Stimulated activated CD4-positive, alpha-beta T cell treated with anti-CD3 and anti-CD28 coated beads, Interleukin-12 subunit alpha, Interleukin-12 subunit beta, amount 100 ng/mL, for 24 hours (primary cell): Measurements from ENCODE around the gene FOXRED2.
A peak's percentile ranks its signal among the peaks of the same experiment; 100 is the strongest.
"Not testable (repeated sequence)": the region's sequence is repeated elsewhere in the genome, so short reads cannot be mapped to it uniquely, and the experiment has no call there.

Experiments used
- DNase-seq, 2 experiments: peaks; one replicate each; pipeline ENCODE4 v3.0.0-alpha.2; 2020; ENCODE audit warnings: low read depth in 2 of 2

FOXRED2 gene

GRCh38 chr22:36470162-36470993, 36.5 kb downstream of the FOXRED2 start:
- DNase-seq = peak; percentile 67 to 70

DNA sequence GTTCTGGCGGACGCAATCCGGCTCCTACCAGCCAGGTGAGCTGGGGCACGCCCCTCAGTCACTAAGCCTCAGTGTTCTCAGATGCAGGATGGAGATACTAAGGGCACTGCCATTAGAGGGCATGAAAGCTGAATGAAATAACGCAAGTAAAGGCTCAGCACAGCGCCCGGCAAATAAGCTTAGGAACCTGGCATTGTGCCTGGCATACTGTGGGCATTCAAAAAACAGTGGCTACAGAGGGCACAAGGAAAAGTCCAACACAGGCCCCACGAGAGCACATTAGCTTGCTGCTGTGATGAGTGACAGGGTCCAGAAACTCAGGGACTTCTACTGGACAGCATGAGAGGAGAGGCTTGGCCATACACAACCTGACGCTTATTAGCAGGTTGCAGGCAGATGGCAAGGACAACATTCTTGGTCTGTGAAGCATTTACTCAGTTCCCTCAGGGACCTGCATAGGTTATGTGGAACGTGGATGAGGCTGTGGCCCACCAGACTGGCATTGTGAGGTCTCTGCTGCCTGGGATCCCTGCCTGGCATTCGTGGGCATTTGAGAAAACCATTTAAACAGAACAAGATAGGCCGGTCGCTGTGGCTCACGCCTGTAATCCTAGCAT, 37.6 kb downstream of the FOXRED2 start:
- no peak for DNase-seq

DNA sequence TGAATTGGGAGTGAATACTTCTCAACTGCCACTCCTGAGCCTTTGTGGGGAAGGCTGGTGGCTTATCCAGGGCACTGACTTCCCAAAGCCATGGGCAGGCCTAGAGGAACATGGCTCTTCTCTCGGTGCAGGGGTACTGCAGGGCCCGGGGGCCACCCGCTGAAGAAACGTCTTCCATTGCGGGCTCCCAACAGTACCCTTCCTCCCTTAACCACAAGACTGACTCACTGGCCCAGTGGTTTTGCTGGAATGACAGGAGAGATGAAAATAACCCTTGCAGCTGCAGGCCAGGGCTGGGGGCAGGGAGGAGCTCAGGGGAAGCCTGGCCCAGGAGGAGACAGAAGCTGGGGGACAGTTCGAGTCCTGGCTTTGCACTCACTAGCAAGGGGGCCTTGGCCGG, 38.9 kb downstream of the FOXRED2 start:
- DNase-seq = no peak

GRCh38 chr22:36467042-36467810, 39.6 kb downstream of the FOXRED2 start:
- DNase-seq = no peak

GRCh38 chr22:36466258-36466657, 40.6 kb downstream of the FOXRED2 start:
- no peak for DNase-seq

GRCh38 chr22:36465232-36466021, 41.4 kb downstream of the FOXRED2 start:
- no peak for DNase-seq

DNA sequence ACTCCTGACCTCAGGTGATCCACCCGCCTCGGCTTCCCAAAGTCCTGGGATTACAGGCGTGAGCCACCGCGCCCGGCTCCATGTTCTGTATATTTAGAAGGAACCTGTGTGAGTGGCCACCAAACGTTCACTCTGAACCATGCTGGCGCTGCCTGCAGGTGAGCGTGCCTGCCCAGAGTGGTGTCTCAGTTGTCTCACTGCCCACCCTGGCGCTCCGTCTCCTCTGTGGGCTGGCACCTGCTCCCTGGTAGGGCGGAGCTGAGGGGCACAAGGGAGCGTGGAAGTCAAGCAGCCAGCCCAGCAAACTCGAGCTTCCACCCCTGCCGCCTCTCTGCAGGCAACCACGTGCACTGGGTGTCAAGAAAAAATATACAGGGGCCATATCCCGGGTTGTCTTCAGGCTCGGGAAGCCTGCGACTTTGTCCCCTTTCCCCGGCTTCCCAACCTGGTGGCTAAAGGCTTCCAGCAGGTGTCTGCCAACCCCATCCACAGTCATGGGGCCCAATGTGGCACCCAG, 42.1 kb downstream of the FOXRED2 start:
- no peak for DNase-seq

DNA sequence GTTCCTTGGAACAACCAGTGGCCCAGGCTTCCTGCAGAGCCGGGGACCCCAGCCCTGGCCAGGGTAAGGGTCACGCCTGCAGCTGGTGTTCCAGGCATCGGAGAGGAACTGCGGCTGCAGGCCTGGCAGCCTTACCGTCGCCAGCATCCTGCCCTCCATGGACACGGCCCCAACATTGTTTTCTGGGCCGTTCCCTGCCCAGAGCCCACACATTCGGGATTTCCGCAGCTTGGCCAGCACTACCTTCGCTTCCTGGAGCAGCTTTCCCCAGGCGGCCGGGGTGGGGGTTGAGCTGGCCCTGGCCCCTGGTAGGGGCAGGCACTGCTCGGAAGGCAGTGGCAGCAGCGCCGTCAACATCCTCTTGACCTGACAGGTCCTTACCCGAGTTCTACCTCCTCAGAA, 43.1 kb downstream of the FOXRED2 start:
- DNase-seq = no peak

DNA sequence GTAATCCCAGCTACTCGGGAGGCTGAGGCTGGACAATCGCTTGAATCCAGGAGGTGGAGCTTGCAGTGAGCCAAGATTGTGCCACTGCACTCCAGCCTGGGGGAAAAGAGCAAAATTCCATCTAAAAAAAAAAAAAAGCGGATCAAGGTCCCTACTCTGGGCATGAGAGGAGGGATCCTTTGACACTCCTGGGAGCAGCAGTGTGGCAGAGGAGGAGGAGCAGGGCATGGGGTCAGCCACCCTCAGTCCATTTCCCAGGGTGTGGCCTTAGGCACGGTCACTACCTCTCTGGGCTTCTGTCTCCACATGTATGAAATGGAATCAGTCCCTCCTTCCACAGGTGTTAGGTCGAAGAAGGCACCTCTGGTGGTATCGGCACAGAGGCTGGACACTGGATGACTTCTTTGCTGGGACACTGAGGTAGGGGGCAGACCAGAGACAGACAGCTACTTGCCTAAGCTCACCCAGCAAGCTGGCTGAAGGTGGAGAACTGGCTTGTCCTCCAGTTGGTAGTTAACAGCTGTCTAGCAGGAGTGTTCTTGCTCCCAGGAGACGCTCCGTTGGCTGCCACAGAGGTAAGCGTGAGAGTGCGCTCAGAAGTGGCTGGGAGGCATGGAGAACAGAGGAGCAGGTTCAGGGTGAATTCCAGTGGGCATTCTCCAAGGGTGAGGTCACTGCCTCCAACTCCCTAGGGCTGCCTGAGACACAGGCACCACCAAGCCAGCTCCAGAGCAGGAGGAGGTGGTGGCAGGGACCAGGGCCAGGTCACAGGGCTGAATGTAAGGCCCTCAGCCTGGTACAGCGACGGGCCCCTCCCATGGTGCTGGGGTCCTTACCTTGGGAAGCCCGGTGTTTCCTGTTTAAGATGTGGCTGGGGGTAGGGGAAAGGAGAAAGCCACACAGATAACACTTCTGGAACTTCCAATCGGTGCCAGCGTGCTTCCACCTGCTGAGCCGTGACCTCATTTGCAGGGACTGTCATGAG, 44.9 kb downstream of the FOXRED2 start:
- DNase-seq = no peak

DNA sequence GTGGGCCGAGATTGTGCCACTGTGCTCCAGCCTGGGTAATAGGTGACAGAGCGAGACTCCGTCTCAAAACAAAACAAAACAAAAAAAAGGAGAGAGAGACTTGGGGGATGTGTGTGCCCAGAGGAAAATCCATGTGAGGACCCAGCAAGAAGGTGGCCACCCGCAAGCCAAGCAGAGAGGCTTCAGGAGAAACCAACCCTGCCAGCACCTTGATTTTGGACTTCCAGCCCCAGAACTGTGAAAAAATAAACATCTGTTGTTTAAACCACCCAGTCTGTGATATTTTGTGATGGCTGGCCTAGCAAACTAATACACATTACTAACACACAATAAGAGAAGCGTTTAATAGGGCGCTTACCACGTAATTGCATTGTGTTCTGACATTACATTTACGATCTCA, 46.6 kb downstream of the FOXRED2 start:
- no peak for DNase-seq

GRCh38 chr22:36457688-36458450, 49.0 kb downstream of the FOXRED2 start:
- DNase-seq = no peak

- no peak for DNase-seq
These were observed 50.4 kb downstream of the FOXRED2 start for GRCh38 chr22:36456464-36456845.

DNA sequence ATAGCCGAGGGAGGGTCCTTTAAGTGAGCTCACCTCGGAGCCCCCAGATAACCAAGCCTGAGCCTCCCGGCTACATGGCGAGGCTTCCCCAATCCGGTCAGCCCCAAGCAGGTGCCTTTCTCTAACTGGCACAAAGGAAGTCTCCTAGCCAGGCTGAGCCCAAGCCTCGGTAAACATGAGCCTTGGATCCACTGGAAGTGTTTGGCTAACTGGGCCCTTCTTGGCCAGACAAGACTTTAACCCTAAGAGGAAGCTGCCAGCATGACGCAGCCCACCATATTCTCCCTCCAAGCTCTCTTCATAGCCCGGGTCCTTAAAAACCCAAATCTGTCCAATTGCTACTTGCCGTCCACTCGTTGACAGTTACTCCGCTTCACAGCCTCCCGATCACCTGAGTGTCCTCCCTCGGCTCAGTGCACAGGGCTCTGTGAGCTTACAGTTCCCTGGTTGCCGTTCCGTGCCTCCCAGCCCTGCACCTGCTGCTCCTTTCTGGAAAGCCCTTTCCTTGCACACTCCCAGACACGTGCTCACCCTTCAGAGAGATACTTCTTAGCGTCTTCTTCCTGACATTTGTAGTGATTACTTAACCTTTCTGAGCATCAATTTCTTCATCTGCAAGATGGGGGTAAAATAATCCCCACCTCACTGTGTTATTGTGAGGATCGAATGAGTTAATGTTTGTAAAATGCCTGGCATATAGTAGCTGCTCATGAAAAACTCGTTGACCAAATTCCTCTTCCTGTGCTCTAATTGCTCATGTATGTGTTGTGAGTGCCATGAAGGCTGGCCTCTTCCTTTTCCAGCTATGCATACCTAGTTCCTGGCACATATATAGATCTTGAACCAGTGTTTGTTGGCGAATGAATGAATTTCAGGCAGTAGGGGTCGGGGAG, 51.0 kb downstream of the FOXRED2 start:
- no peak for DNase-seq

GRCh38 chr22:36454916-36455570, 51.8 kb downstream of the FOXRED2 start:
- DNase-seq = peak; percentile 87 to 95

DNA sequence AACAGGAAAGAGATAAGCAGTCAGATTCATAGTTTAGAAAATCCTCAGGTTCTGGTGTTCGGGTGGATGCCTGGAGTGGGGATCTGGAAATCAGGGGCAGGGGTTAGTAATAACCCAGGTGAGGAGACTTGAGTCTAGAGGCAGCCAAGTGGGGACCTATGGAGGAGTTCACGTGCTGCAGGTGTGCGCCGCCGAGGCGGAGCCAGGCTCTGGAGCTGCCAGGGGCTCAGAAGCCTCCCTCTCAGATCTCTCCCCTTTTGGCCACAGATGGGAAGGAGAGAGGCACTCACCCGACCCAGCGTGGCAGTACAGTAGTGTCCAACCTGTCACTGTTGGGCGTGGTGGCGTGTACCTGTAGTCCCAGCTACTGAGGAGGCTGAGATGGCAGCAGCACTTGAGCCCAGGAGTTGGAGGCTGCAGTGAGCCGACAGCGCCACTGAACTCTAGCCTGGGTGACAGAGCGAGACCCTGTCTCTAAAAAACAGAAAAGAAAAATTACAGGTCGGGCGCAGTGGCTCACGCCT, 52.9 kb downstream of the FOXRED2 start:
- no peak for DNase-seq

GRCh38 chr22:36452978-36453607, 53.7 kb downstream of the FOXRED2 start:
- not testable (repeated sequence) for DNase-seq

GRCh38 chr22:36452250-36452977, 54.4 kb downstream of the FOXRED2 start:
- no peak for DNase-seq
